ENCODE data around the gene ASCC3.

The ASCC3 gene

GRCh38 chr6:100865525-100865924 is 15.6 kb downstream of the ASCC3 start:
- DNase-seq (ENCODE audit: extremely low read depth, low read depth) = no peak
- TF ChIP-seq, protein P1, sequence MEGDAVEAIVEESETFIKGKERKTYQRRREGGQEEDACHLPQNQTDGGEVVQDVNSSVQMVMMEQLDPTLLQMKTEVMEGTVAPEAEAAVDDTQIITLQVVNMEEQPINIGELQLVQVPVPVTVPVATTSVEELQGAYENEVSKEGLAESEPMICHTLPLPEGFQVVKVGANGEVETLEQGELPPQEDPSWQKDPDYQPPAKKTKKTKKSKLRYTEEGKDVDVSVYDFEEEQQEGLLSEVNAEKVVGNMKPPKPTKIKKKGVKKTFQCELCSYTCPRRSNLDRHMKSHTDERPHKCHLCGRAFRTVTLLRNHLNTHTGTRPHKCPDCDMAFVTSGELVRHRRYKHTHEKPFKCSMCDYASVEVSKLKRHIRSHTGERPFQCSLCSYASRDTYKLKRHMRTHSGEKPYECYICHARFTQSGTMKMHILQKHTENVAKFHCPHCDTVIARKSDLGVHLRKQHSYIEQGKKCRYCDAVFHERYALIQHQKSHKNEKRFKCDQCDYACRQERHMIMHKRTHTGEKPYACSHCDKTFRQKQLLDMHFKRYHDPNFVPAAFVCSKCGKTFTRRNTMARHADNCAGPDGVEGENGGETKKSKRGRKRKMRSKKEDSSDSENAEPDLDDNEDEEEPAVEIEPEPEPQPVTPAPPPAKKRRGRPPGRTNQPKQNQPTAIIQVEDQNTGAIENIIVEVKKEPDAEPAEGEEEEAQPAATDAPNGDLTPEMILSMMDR (IDR thresholded peaks at IDR 0.05; ENCODE audit: low read depth, low read length) = no peak

DNA sequence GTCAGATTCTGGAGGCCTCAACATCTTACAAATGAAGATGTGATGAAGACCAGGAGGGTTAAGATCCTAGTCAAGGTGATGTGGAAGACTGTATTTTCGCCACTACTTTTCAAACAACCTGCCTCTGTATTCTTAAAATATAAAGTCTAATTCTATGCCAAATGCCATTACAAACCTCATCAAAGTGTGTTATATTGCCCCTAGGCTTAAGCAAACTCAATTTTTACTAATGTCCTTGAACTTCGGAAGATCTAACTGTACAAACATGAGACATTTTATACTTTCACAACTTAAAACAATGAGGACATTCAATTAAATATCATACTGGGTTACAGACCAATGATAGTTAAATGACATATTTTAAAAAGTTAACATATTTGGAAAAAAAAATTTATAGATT is 19.1 kb downstream of the ASCC3 start:
- DNase-seq (ENCODE audit: extremely low read depth, low read depth) = no peak
- TF ChIP-seq, protein P1 (IDR thresholded peaks at IDR 0.05; ENCODE audit: low read depth, low read length) = no peak

DNA sequence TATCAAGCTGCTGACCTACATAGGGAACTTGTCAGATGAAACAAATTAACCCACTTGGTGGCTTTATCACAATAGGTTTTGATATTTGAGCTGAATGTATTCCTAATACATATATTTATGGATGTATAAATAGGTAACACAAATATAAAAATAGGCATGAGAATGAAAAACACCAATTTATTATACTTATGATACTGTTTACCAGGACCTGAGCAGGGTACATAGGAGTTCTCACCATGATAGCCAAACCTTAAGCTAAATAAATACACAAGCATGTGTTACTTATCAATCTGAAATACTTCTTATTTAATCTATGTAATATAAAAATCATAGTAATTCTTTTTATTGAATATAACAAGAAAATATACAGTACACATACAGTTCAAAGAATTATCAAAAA is 25.0 kb downstream of the ASCC3 start:
- DNase-seq (ENCODE audit: extremely low read depth, low read depth) = no peak
- TF ChIP-seq, protein P1 (IDR thresholded peaks at IDR 0.05; ENCODE audit: low read depth, low read length) = no peak

- TF ChIP-seq, protein P1 (IDR thresholded peaks at IDR 0.05; ENCODE audit: low read depth, low read length) = no peak
- no peak for DNase-seq (ENCODE audit: extremely low read depth, low read depth)
Measured at GRCh38 chr6:100851819-100852218, 29.3 kb downstream of the ASCC3 start.

GRCh38 chr6:100850174-100850573 is 31.0 kb downstream of the ASCC3 start:
- TF ChIP-seq, protein P1 (IDR thresholded peaks at IDR 0.05; ENCODE audit: low read depth, low read length) = no peak
- DNase-seq (ENCODE audit: extremely low read depth, low read depth) = no peak

- no peak for DNase-seq (ENCODE audit: extremely low read depth, low read depth)
- TF ChIP-seq, protein P1 (IDR thresholded peaks at IDR 0.05; ENCODE audit: low read depth, low read length) = no peak
Measured at GRCh38 chr6:100846276-100846675, 34.9 kb downstream of the ASCC3 start.

GRCh38 chr6:100845676-100846075 is 35.5 kb downstream of the ASCC3 start:
- no peak for DNase-seq (ENCODE audit: extremely low read depth, low read depth)
- TF ChIP-seq, protein P1 (IDR thresholded peaks at IDR 0.05; ENCODE audit: low read depth, low read length) = no peak

All from AG09319 (cell line).